HepG2 (cell line): ENCODE measurements around the gene MAPK8. TPM values are rescaled to one million over a fixed set of nuclear protein-coding genes. Genes with fewer than 3 reads are reported as not detected.

Experiments
- ATAC-seq: fragments of 200-7000 bp; cut with Tn5 transposase; 3 replicates; pipeline ENCODE4 v1.9.1; 2020; ENCODE audit warnings: mild to moderate bottlenecking, moderate library complexity
- BruUV-seq: library from RNA; stranded (reverse); fragments of 400-500 nt; replicated peaks from 2 replicates; lab custom pipeline; 2021; lab: Mats Ljungman, UMichigan
- CTCF ChIA-PET: fragments of 300-600 bp; formaldehyde crosslinking; extraction: SDS; loops from one replicate; lab custom pipeline; 2021; ENCODE audit warnings: low total read pairs, inconsistent platforms, low intra/inter-chr PET ratio; lab: Yijun Ruan, JAX
- POLR2A ChIA-PET: fragments of 350-600 bp; sonication (Branson Sonifier 250); formaldehyde crosslinking; loops from one replicate; lab custom pipeline; 2020; ENCODE audit warnings: antibody characterized with exemption, inconsistent platforms; lab: Yijun Ruan, JAX
- DNase-seq: peaks from one replicate; pipeline ENCODE4 v3.0.0-alpha.2; 2015; ENCODE audit warnings: low spot score
- FAIRE-seq: peaks from 3 replicates; lab custom pipeline; 2011; peaks lifted over from hg19 to GRCh38; lab: Jason Lieb, UNC
- H2AFZ ChIP-seq: one replicate; pipeline ENCODE4 v1.6.1; 2011; ENCODE audit warnings: low read length, inconsistent platforms
- H3K27ac ChIP-seq: fragments of 300-600 bp; 3 replicates; pipeline ENCODE4 v1.8.0; 2011; ENCODE audit warnings: mixed run types, mild to moderate bottlenecking, mixed read lengths, low read length, inconsistent platforms; ENCODE audit not compliant: insufficient read depth; ENCODE audit errors: extremely low read length
- H3K27me3 ChIP-seq, 2 experiments: fragments of 200-600 bp in 1 of 2; 2 replicates in 1 of 2; 3 replicates in 1 of 2; pipeline versions ENCODE4 v1.6.0 to v1.8.0; 2011; ENCODE audit warnings: low read length in 2 of 2, mild to moderate bottlenecking in 2 of 2, moderate library complexity in 2 of 2, inconsistent platforms in 1 of 2; ENCODE audit not compliant: insufficient read depth in 2 of 2, control insufficient read depth in 1 of 2
- H3K36me3 ChIP-seq, 2 experiments: fragments of 200-600 bp in 1 of 2; replicated peaks in 1 of 2; 2 replicates in 1 of 2; 3 replicates in 1 of 2; pipeline versions ENCODE4 v1.5.1 to v1.8.0; 2011; ENCODE audit warnings: low read length in 2 of 2, inconsistent platforms in 1 of 2; ENCODE audit not compliant: insufficient read depth in 2 of 2, control insufficient read depth in 1 of 2
- H3K4me1 ChIP-seq: 2 replicates; pipeline ENCODE4 v1.5.1; 2012; ENCODE audit warnings: low read length, inconsistent platforms; ENCODE audit not compliant: insufficient read depth
- H3K4me2 ChIP-seq: 2 replicates; pipeline ENCODE4 v1.6.0; 2011; ENCODE audit warnings: low read depth, low read length, inconsistent platforms
- H3K4me3 ChIP-seq, 3 experiments: fragments of 200-600 bp in 1 of 3; sonication (generic), shearing (Covaris generic) in 1 of 3; replicated peaks in 1 of 3; 2 replicates each; pipeline ENCODE4 v1.5.1; 2011 to 2016; ENCODE audit warnings: low read length in 3 of 3, inconsistent platforms in 2 of 3, low read depth in 2 of 3, mild to moderate bottlenecking in 2 of 3, control low read depth in 1 of 3, mixed read lengths in 1 of 3; ENCODE audit not compliant: insufficient read depth in 1 of 3
- H3K79me2 ChIP-seq: one replicate; pipeline ENCODE4 v1.6.1; 2011; ENCODE audit warnings: low read length, inconsistent platforms; ENCODE audit not compliant: insufficient read depth
- H3K9ac ChIP-seq: 2 replicates; pipeline ENCODE4 v1.6.0; 2011; ENCODE audit warnings: mild to moderate bottlenecking, low read depth, low read length, inconsistent platforms; ENCODE audit not compliant: insufficient read depth
- H3K9me3 ChIP-seq: 2 replicates; pipeline ENCODE4 v1.5.1; 2012; ENCODE audit warnings: mild to moderate bottlenecking, low read length
- H4K20me1 ChIP-seq: 2 replicates; pipeline ENCODE4 v1.6.0; 2011; ENCODE audit warnings: inconsistent platforms, mild to moderate bottlenecking, low read length, moderate library complexity; ENCODE audit not compliant: insufficient read depth
- CERS6 ChIP-seq: sonication (generic); formaldehyde crosslinking; IDR thresholded peaks from 2 replicates; pipeline ENCODE4 v1.5.0; 2020; ENCODE audit warnings: missing genetic modification reagents
- FIP1L1 ChIP-seq: fragments of 200-400 bp; formaldehyde crosslinking; IDR thresholded peaks from 2 replicates; pipeline ENCODE4 v1.6.1; 2018; ENCODE audit warnings: low read depth, mild to moderate bottlenecking, low read length, moderate library complexity, borderline replicate concordance; ENCODE audit not compliant: insufficient read depth
- HHEX ChIP-seq: IDR thresholded peaks from 2 replicates; pipeline ENCODE4 v1.6.1; 2016; ENCODE audit warnings: control low read depth
- NFYB ChIP-seq: sonication (generic); formaldehyde crosslinking; IDR thresholded peaks from 2 replicates; pipeline ENCODE4 v1.4.0; 2020; ENCODE audit warnings: missing genetic modification reagents
- RARA ChIP-seq: IDR thresholded peaks from 2 replicates; pipeline ENCODE4 v1.6.1; 2016; ENCODE audit warnings: missing genetic modification reagents, missing compliant biosample characterization
- SAFB2 ChIP-seq: sonication (generic); formaldehyde crosslinking; IDR thresholded peaks from 2 replicates; pipeline ENCODE4 v1.5.1; 2020; ENCODE audit warnings: missing genetic modification reagents, low read depth, mild to moderate bottlenecking, borderline replicate concordance
- TERF1 ChIP-seq: sonication (generic); formaldehyde crosslinking; IDR thresholded peaks from 2 replicates; pipeline ENCODE4 v1.8.0; 2022; ENCODE audit warnings: mild to moderate bottlenecking, missing genetic modification reagents, moderate library complexity
- YY1 ChIP-seq: IDR thresholded peaks from 2 replicates; pipeline ENCODE4 v1.6.1; 2011; ENCODE audit warnings: low read length, low read depth, moderate library complexity, mild to moderate bottlenecking; ENCODE audit not compliant: insufficient read depth, insufficient replicate concordance
- ZBTB46 ChIP-seq: sonication (generic); formaldehyde crosslinking; IDR thresholded peaks from 2 replicates; pipeline ENCODE4 v1.4.0; 2020; ENCODE audit warnings: mild to moderate bottlenecking, missing genetic modification reagents, borderline replicate concordance
- ZMYM4 ChIP-seq: sonication (generic); formaldehyde crosslinking; IDR thresholded peaks from 2 replicates; pipeline ENCODE4 v1.8.1; 2023; ENCODE audit warnings: mild to moderate bottlenecking, missing genetic modification reagents
- ZNF121 ChIP-seq: sonication (generic); formaldehyde crosslinking; IDR thresholded peaks from 2 replicates; pipeline ENCODE4 v1.5.0; 2020; ENCODE audit warnings: mild to moderate bottlenecking, missing genetic modification reagents
- ZNF143 ChIP-seq: sonication (generic); formaldehyde crosslinking; IDR thresholded peaks from 2 replicates; pipeline ENCODE4 v1.4.0; 2020; ENCODE audit warnings: missing genetic modification reagents
- ZNF674 ChIP-seq: sonication (generic); formaldehyde crosslinking; IDR thresholded peaks from 2 replicates; pipeline ENCODE4 v1.5.0; 2020; ENCODE audit warnings: low read depth, mild to moderate bottlenecking, missing genetic modification reagents
- ZSCAN5A ChIP-seq: sonication (generic); formaldehyde crosslinking; IDR thresholded peaks from 2 replicates; pipeline ENCODE4 v1.8.0; 2022; ENCODE audit warnings: mild to moderate bottlenecking, missing genetic modification reagents, borderline replicate concordance
- WGBS: methylation state at CpG from one replicate; pipeline ENCODE4 v1.1.6; 2017; ENCODE audit warnings: low lambda C conversion rate; 5-methylcytosine and 5-hydroxymethylcytosine counted together
- in situ Hi-C: cut with HindIII; loops from 2 replicates; pipeline ENCODE4 v1.10.0; 2017; ENCODE audit warnings: low pct_unique_long_range_greater_than_20kb; ENCODE audit not compliant: extremely low pct_ligation_motif_present
- intact Hi-C: fragments of 100-400 bp; cut with micrococcal nuclease; formaldehyde crosslinking; loops from one replicate; pipeline ENCODE4 v1.10.0; 2022; ENCODE audit not compliant: unreplicated experiment
- polyA plus RNA-seq, 8 experiments: library from polyadenylated mRNA; depleted of rRNA in 3 of 8; stranded (reverse) in 7 of 8; unstranded in 1 of 8; fragments of >200 nt; fragmentation: Illumina TruSeq in 4 of 8; extraction: Trizol in 4 of 8; gene quantifications; 2 replicates each; pipeline versions ENCODE4 v1.2.1 to v1.2.3, GENCODE V29; 2011 to 2016; ENCODE audit warnings: low read depth in 4 of 8, missing spikeins in 1 of 8, mixed read lengths in 1 of 8; ENCODE audit not compliant: insufficient read depth in 1 of 8
- total RNA-seq, 5 experiments: library from RNA; depleted of rRNA; stranded (reverse); fragments of >200 nt; fragmentation: Illumina TruSeq; extraction: Trizol; gene quantifications; 2 replicates each; pipeline ENCODE4 v1.2.3, GENCODE V29; 2016; ENCODE audit warnings: low read depth in 1 of 5

MAPK8 gene
- total and polyA plus RNA-seq, 2 of the 13 experiments (the other 11 are each of a cell fraction or from before 2014, with no cell fraction given): 41.6 to 47.3 TPM

- no peak overlapping the region for H2AFZ ChIP-seq
- BruUV-seq: no TSS peak
- intact Hi-C loops (no loop called here), in situ Hi-C loops (no loop called here)
- TF ChIP-seq ZNF121 (CRISPR knock-in tag) (no peak), RARA (CRISPR knock-in tag) (no peak), ZSCAN5A (CRISPR knock-in tag) (no peak), ZBTB46 (CRISPR knock-in tag) (no peak), YY1 (no peak)
- H3K9ac ChIP-seq: no peak overlapping the region
- POLR2A ChIA-PET: no interaction called here
- no peak for FAIRE-seq
- no peak overlapping the region for H3K4me3 ChIP-seq
- H3K9me3 ChIP-seq: no peaks in the 10 kb centered on the region
- 12% methylated on average over 7 of the region's 7 CpGs for WGBS
- no peak for DNase-seq
- no peaks in the 10 kb centered on the region for H3K36me3 ChIP-seq
- H3K27ac ChIP-seq: no peak overlapping the region
- H4K20me1 ChIP-seq: no peaks in the 10 kb centered on the region
- no peaks in the 10 kb centered on the region for H3K79me2 ChIP-seq
- CTCF ChIA-PET: no interaction called here
- H3K4me1 ChIP-seq: peaks cover 14% of the 10 kb centered on the region
- no peak overlapping the region for H3K4me2 ChIP-seq
- ATAC-seq: no peak
- H3K27me3 ChIP-seq: peaks cover 0 to 7% of the 10 kb centered on the region in 2 experiments; a peak in 4 of 5 replicates
These were observed 7.4 kb upstream of the MAPK8 start for GRCh38 chr10:48299066-48299465.

- FAIRE-seq (no peak), DNase-seq (no peak), ATAC-seq (no peak)
- Histone ChIP-seq H3K79me2 (no peaks in the 10 kb centered on the region), H3K9ac (no peak overlapping the region), H3K9me3 (no peaks in the 10 kb centered on the region), H3K4me3 (no peak overlapping the region), H2AFZ (no peak overlapping the region), H3K4me2 (no peak overlapping the region), H3K4me1 (peaks cover 14% of the 10 kb centered on the region), H3K27ac (no peak overlapping the region), H3K27me3 (peaks cover 0 to 7% of the 10 kb centered on the region in 2 experiments; a peak in 4 of 5 replicates), H4K20me1 (no peaks in the 10 kb centered on the region), H3K36me3 (no peaks in the 10 kb centered on the region)
- in situ Hi-C loops: no loop called here
- intact Hi-C loops: no loop called here
- CTCF ChIA-PET: no interaction called here
- BruUV-seq: no TSS peak
- 73% methylated on average over 1 of the region's 1 CpG for WGBS
- POLR2A ChIA-PET: no interaction called here
- TF ChIP-seq HHEX (CRISPR knock-in tag) (no peak), CERS6 (CRISPR knock-in tag) (no peak), ZNF674 (CRISPR knock-in tag) (no peak), ZMYM4 (no peak), SAFB2 (CRISPR knock-in tag) (no peak), TERF1 (CRISPR knock-in tag) (no peak), FIP1L1 (no peak), ZNF143 (CRISPR knock-in tag) (no peak), NFYB (no peak)
These were observed 6.8 kb upstream of the MAPK8 start for GRCh38 chr10:48299692-48300091.
